Gastrocnemius medialis (tissue), 4 donors: Measurements from ENCODE around the gene SOX21. TPM values are rescaled to one million over a fixed set of nuclear protein-coding genes. Genes with fewer than 3 reads are reported as not detected.

ENCODE experiments used
- ATAC-seq, 2 donors: fragments of 150-250 bp; one replicate each; pipeline ENCODE4 v1.9.1; 2016
- DNase-seq, 2 donors: peaks; one replicate each; pipeline ENCODE4 v3.0.0-alpha.2; 2019
- H3K27ac ChIP-seq, 4 donors: fragments of 200-600 bp; sonication (generic); 1 replicate in 1 of 4; 2 replicates in 3 of 4; pipeline ENCODE4 v1.5.1; 2016 to 2018; ENCODE audit warnings: mild to moderate bottlenecking in 2 of 4, moderate library complexity in 1 of 4
- H3K27me3 ChIP-seq, 3 donors: fragments of 200-600 bp; sonication (generic) in 2 of 3; 1 replicate in 1 of 3; 2 replicates in 2 of 3; pipeline versions ENCODE4 v1.5.1 to v1.6.0; 2016 to 2019; ENCODE audit warnings: mild to moderate bottlenecking in 1 of 3, moderate library complexity in 1 of 3
- H3K36me3 ChIP-seq, 2 donors: fragments of 200-600 bp; sonication (generic) in 1 of 2; one replicate each; pipeline ENCODE4 v1.5.1; 2017 to 2018
- H3K4me1 ChIP-seq, 2 donors: fragments of 200-600 bp; sonication (generic) in 1 of 2; one replicate each; pipeline ENCODE4 v1.5.1; 2016 to 2017; ENCODE audit warnings: mild to moderate bottlenecking in 2 of 2
- H3K4me3 ChIP-seq, 4 donors: fragments of 200-600 bp; sonication (generic) in 3 of 4; 1 replicate in 1 of 4; 2 replicates in 3 of 4; pipeline ENCODE4 v1.5.1; 2016 to 2019; ENCODE audit warnings: mild to moderate bottlenecking in 2 of 4
- H3K9me3 ChIP-seq, 3 donors: fragments of 200-600 bp; sonication (generic) in 2 of 3; 1 replicate in 1 of 3; 2 replicates in 2 of 3; pipeline ENCODE4 v1.5.1; 2016 to 2019
- CTCF ChIP-seq, 5 experiments: fragments of 450-650 bp in 3 of 5; fragments of 200-600 bp in 2 of 5; sonication (generic) in 2 of 5; IDR thresholded peaks in 4 of 5; conservative IDR thresholded peaks in 1 of 5; 1 replicate in 4 of 5; 2 replicates in 1 of 5; pipeline ENCODE4 v1.5.1; 2016 to 2019; ENCODE audit warnings: antibody characterized with exemption in 5 of 5, mild to moderate bottlenecking in 3 of 5, moderate library complexity in 3 of 5
- POLR2A ChIP-seq, 2 donors: fragments of 450-650 bp; IDR thresholded peaks; one replicate each; pipeline ENCODE4 v1.6.1; 2017; ENCODE audit warnings: antibody characterized with exemption in 2 of 2, mild to moderate bottlenecking in 2 of 2, moderate library complexity in 2 of 2
- in situ Hi-C, 4 donors: fragments of 200-750 bp; cut with MboI; loops; one replicate each; pipeline versions ENCODE4 v1.15.0 to v1.8.0; 2017; ENCODE audit warnings: low sequenced_read_pairs in 4 of 4
- intact Hi-C: fragments of 100-400 bp; cut with DNase I; formaldehyde crosslinking; loops from one replicate; pipeline ENCODE4 v1.15.1; 2023; ENCODE audit warnings: low total_unique reads
- total RNA-seq, 4 donors: library from RNA; depleted of rRNA; stranded (reverse); fragments of >200 nt; gene quantifications; one replicate each; pipeline versions ENCODE4 v1.1.0 to v1.2.3, GENCODE V29; 2016

Gene SOX21
- total RNA-seq, 4 donors from 2014 or later = not detected

- Histone ChIP-seq H3K4me3 (peak overlapping the region; percentile 31 to 47 (median 38)), H3K36me3 (no peaks in the 10 kb centered on the region), H3K4me1 (peaks cover 2 to 10% of the 10 kb centered on the region in 2 donors), H3K27me3 (peaks cover 53 to 75% (median 68%) of the 10 kb centered on the region in 3 donors), H3K9me3 (no peaks in the 10 kb centered on the region), H3K27ac (no peak overlapping the region)
- TF ChIP-seq CTCF (IDR thresholded peaks at IDR 0.05 in 4 of 5, conservative IDR thresholded peaks at IDR 0.05 in 1 of 5) = no peak
- TF ChIP-seq POLR2A (IDR thresholded peaks at IDR 0.05) = no peak
- intact Hi-C loops (no loop called here), in situ Hi-C loops (no loop called here)
- no peak for ATAC-seq
- DNase-seq = no peak
Measured at GRCh38 chr13:94713561-94714182, 1.3 kb upstream of the SOX21 start.

- TF ChIP-seq CTCF (IDR thresholded peaks at IDR 0.05 in 4 of 5, conservative IDR thresholded peaks at IDR 0.05 in 1 of 5) = no peak
- TF ChIP-seq POLR2A (IDR thresholded peaks at IDR 0.05) = no peak
- intact Hi-C loops (no loop called here), in situ Hi-C loops (no loop called here)
- no peaks in the 10 kb centered on the region for H3K9me3 ChIP-seq
- no peaks in the 10 kb centered on the region for H3K36me3 ChIP-seq
- DNase-seq (no peak), ATAC-seq (no peak)
- peak overlapping the region; percentile 31 to 47 (median 38) for H3K4me3 ChIP-seq
- H3K27ac ChIP-seq = no peak overlapping the region
- peaks cover 2 to 10% of the 10 kb centered on the region in 2 donors for H3K4me1 ChIP-seq
- H3K27me3 ChIP-seq = peaks cover 60 to 82% (median 75%) of the 10 kb centered on the region in 3 donors
Measured at GRCh38 chr13:94712812-94713560, 641 bp upstream of the SOX21 start.

GRCh38 chr13:94711561-94712286 is 621 bp downstream of the SOX21 start:
- H3K27me3 ChIP-seq = peaks cover 72 to 94% (median 87%) of the 10 kb centered on the region in 3 donors
- peaks cover 10% of the 10 kb centered on the region in 2 donors for H3K4me1 ChIP-seq
- ATAC-seq (no peak), DNase-seq (no peak)
- in situ Hi-C loops = no loop called here
- H3K36me3 ChIP-seq = no peaks in the 10 kb centered on the region
- H3K27ac ChIP-seq = no peak overlapping the region
- H3K4me3 ChIP-seq = peak overlapping the region; percentile 31 to 47 (median 38)
- intact Hi-C loops = no loop called here
- no peak for TF ChIP-seq POLR2A (IDR thresholded peaks at IDR 0.05)
- TF ChIP-seq CTCF (IDR thresholded peaks at IDR 0.05 in 4 of 5, conservative IDR thresholded peaks at IDR 0.05 in 1 of 5) = no peak
- no peaks in the 10 kb centered on the region for H3K9me3 ChIP-seq

- no peaks in the 10 kb centered on the region for H3K36me3 ChIP-seq
- H3K9me3 ChIP-seq = no peaks in the 10 kb centered on the region
- peaks cover 10% of the 10 kb centered on the region in 2 donors for H3K4me1 ChIP-seq
- intact Hi-C loops (no loop called here), in situ Hi-C loops (no loop called here)
- peaks cover 79 to 94% (median 91%) of the 10 kb centered on the region in 3 donors for H3K27me3 ChIP-seq
- H3K27ac ChIP-seq = no peak overlapping the region
- DNase-seq (no peak), ATAC-seq (no peak)
- TF ChIP-seq POLR2A (IDR thresholded peaks at IDR 0.05) (no peak), CTCF (IDR thresholded peaks at IDR 0.05 in 4 of 5, conservative IDR thresholded peaks at IDR 0.05 in 1 of 5) (no peak)
- peak overlapping the region in 1 of 4 donors; percentile 29 for H3K4me3 ChIP-seq
Measured at GRCh38 chr13:94710881-94711560, 1.3 kb downstream of the SOX21 start.
